ENCODE data around the gene ACSBG1. TPM values are rescaled to one million over a fixed set of nuclear protein-coding genes. Genes with fewer than 3 reads are reported as not detected.

ACSBG1 gene
- total and polyA plus RNA-seq, 5 experiments from 2014 or later, result 0.05 to 0.11 TPM; not detected in 3

DNA sequence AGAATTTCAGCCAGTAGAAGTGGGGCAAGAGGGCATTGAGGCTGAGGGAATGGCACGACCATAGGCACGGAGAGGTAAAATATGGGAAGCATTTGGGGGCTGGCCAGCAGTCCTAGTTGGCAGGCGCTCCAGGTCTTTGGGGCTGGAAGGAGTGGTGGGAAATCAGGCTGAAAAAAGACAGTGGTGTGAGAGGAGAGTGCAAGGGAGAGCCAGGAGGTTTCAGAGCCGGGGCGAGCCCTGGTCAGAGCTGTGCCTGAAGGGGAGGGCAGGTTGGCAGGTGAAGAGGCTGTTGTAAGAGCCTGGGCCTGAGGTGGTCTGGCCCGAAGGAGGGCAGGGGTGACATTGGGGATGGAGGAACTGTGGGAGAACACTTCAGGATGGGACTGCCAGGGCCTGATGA lies 86.8 kb downstream of the ACSBG1 start:
- no peak for DNase-seq
- Mint-ChIP-seq H3K27ac (peak overlapping the region in 8 of 10 donors; percentile 15 to 80 (median 53)), H3K36me3 (no peaks in the 10 kb centered on the region), H3K4me3 (peak overlapping the region in 9 of 10 donors; percentile 23 to 89 (median 65)), H3K4me1 (peaks cover 20 to 41% (median 33%) of the 10 kb centered on the region in 4 donors), H3K27me3 (no peaks in the 10 kb centered on the region), H3K9me3 (no peaks in the 10 kb centered on the region)
- POLR2A ChIA-PET, result interaction anchor here (0.6 to 4.8 kb wide), 3 partner anchors 16 to 1284 kb away, joined by 3 to 29 read pairs (median 3); partner anchors contain the start of gene CIB2
- ATAC-seq, result no peak

DNA sequence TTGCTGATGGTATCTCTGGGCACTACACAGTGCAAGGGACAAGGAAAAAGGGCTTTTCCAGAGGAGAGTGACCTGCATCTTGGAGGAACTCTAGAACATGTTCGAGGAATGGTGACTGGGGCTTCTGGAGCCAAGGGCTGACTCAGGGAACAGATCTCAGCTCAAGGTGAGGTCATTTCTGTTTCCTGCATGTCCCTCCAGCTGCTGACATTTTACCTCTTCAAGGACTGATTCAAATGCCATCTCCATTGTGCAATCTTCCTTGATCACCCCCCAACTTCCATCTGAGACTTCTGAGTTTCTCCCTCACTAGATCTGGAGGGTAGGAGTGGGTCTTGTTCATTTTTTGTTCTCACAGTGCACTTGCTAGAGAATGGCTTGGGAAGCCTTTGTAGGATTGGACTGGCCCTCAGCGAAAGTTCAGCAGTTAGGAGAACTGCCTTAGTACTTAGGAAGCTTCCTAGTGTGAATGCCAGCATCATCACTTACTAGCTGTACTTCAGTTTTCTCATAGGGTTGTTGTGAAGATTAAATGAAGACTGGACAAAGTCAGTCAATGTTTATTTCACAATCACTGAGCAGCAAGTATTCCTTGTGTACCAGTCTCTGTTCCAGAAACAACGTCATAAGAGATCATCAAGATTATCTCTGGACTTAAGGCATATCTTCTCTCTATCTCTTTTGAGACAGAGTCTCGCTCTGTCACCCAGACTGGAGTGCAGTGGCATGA lies 87.8 kb downstream of the ACSBG1 start:
- POLR2A ChIA-PET, result interaction anchor here (0.6 to 4.8 kb wide), 2 partner anchors 15 to 390 kb away, joined by 3 to 29 read pairs; partner anchors contain the start of gene CIB2
- Mint-ChIP-seq H3K9me3 (no peaks in the 10 kb centered on the region), H3K27ac (peak overlapping the region in 1 of 10 donors; percentile 34), H3K36me3 (no peaks in the 10 kb centered on the region), H3K4me3 (no peak overlapping the region), H3K27me3 (no peaks in the 10 kb centered on the region), H3K4me1 (peaks cover 22 to 36% (median 31%) of the 10 kb centered on the region in 4 donors)
- ATAC-seq (no peak), DNase-seq (no peak)

DNA sequence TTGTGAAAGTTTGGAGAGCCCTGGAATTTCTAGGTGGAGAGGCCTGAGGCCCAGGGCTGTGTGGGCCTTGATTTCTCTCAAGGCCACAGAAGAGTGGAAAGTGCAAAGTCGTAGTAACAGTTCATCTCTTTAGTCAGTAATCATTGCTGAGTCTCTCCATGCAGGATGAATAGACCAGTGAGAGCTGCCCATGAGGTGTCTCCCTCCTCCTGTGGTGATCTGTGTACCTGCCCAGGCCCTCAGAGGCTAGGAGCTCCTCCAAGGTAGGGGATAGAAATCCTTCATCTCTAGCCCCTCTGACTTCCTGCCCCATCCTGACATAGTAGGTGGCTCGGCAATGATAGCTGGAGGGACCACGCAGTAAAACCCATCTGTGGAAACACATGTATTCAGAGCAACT lies 92.0 kb downstream of the ACSBG1 start:
- H3K4me3 Mint-ChIP-seq, result no peak overlapping the region
- no peaks in the 10 kb centered on the region for H3K9me3 Mint-ChIP-seq
- ATAC-seq (no peak), DNase-seq (no peak)
- H3K36me3 Mint-ChIP-seq, result no peaks in the 10 kb centered on the region
- H3K4me1 Mint-ChIP-seq, result peaks cover 2 to 4% (median 3%) of the 10 kb centered on the region in 4 donors
- H3K27ac Mint-ChIP-seq, result no peak overlapping the region
- POLR2A ChIA-PET, result no interaction called here
- H3K27me3 Mint-ChIP-seq, result no peaks in the 10 kb centered on the region

DNA sequence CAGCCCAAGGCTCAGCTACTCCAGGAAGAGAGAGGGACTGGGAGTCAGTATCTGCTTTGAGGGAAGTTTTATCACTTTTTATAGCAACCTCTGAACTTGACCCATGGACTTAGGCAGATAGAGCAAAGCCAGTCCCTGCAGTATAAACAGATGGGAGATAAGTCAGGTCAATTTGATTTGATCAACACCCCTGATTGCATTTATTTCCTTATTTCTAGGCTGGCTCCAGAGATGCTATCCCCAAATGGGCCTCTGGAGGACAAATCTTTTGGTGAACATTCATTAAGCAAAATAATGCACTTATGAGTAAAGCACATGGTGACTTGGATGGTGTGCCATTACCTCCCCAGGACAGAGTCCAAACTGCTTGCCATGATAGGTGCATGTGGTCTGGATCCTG lies 94.1 kb downstream of the ACSBG1 start:
- Mint-ChIP-seq H3K9me3 (no peaks in the 10 kb centered on the region), H3K36me3 (no peaks in the 10 kb centered on the region), H3K27me3 (no peaks in the 10 kb centered on the region), H3K4me1 (peaks cover 0 to 2% (median under 1%) of the 10 kb centered on the region in 4 donors), H3K27ac (no peak overlapping the region), H3K4me3 (no peak overlapping the region)
- no peak for ATAC-seq
- POLR2A ChIA-PET, result interaction anchor here (1.2 kb wide), 1 partner anchor 9 kb away, joined by 4 read pairs; the partner anchor contains the start of gene CIB2
- DNase-seq, result no peak

DNA sequence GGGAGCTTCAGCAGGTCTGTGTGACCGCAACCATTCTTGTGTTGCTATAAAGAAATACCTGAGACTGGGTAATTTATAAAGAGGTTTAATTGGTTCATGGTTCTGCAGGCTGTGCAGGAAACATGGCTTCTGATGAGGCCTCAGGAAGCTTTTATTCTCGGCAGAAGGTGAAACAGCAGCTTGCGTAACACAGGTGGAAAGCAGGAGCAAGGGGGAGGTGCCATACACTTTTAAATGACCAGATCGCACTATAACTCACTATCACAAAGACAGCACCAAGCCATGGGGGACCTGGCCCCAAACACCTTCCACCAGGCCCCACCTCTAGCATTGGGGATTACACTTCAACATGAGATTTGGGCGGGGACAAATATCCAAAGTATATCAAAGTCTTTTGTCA lies 94.8 kb downstream of the ACSBG1 start:
- POLR2A ChIA-PET, result interaction anchor here (1.1 kb wide), 1 partner anchor 10 kb away, joined by 3 read pairs; the partner anchor contains the start of gene IDH3A
- Mint-ChIP-seq H3K27me3 (no peaks in the 10 kb centered on the region), H3K27ac (no peak overlapping the region), H3K4me1 (peaks cover 0 to 2% (median under 1%) of the 10 kb centered on the region in 4 donors), H3K9me3 (no peaks in the 10 kb centered on the region), H3K4me3 (no peak overlapping the region), H3K36me3 (no peaks in the 10 kb centered on the region)
- ATAC-seq, result no peak
- DNase-seq, result no peak

DNA sequence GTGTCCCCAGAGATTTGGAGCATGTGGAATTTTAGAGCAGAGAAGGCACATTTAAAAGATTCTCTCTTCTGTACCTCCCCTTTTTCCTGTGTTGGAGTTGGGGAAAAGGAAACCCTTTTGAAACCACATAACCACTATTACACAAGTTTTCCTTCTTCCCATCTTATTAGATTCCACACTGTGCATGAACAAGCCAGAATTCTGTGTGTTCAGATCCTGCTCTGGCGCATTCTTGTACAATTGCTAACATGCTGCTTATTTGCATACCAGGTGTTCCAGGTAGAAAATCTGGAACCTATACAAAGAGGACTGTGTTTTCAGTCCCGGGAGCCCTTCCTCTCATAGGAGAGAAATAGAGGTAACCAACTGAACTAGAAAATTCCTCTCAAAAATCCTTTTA lies 100.6 kb downstream of the ACSBG1 start:
- peaks cover 14 to 38% (median 32%) of the 10 kb centered on the region in 4 donors for H3K4me1 Mint-ChIP-seq
- H3K4me3 Mint-ChIP-seq, result no peak overlapping the region
- ATAC-seq (no peak), DNase-seq (no peak)
- no peaks in the 10 kb centered on the region for H3K9me3 Mint-ChIP-seq
- peak overlapping the region in 3 of 10 donors; percentile 55 to 83 (median 58) for H3K27ac Mint-ChIP-seq
- no peaks in the 10 kb centered on the region for H3K27me3 Mint-ChIP-seq
- POLR2A ChIA-PET, result no interaction called here
- no peaks in the 10 kb centered on the region for H3K36me3 Mint-ChIP-seq

DNA sequence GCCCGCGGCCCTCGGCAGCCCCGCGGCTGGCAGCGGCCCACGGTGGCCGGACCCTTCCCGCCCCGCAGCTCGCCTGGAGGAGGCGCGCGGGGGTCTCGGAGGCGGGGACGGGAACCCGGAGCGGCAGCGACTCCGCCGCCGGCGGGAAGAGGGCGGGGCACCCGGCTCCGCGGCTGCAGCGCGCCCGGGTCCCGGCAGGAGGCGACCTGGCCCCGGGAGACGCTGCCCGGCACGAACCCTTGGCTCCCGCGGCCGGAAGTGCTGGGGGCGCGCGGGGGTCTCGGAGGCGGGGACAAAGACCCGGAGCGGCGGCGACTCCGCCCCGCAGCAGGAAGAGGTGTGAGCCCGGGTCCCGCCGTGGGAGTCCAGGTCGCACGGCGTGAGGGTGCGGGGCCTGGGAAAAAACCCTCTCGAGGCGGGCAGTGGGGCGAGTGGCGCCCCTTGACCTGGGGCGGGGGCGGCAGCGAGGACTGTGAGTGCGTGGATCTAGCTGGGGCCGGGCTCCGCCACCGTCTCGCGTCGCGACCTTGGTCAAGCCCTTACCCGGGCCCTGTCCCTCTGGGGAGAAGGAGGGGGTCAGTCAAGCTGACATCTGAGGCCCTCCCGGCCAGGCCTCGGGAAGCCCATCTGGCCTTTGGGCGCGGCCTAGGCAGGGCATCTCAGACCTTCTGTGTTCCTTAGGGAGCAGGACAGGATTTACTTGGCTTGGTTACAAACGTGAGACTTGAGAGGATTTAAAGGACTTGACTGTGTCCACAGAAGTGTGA lies 102.9 kb downstream of the ACSBG1 start, which contains the start of gene CIB2:
Gene CIB2, minus strand, starts transcription at position 151 of the 767 bp plus-strand sequence. CDS start 230 bp downstream, outside the sequence.
- no peaks in the 10 kb centered on the region for H3K9me3 Mint-ChIP-seq
- H3K27ac Mint-ChIP-seq, result peak within 1 kb of the TSS; percentile 83 to 96 (median 94)
- POLR2A ChIA-PET, result interaction anchor here (0.5 to 2.5 kb wide), 8 partner anchors 9 to 291 kb away, joined by 3 to 29 read pairs (median 4); partner anchors contain the start of genes DNAJA4, IDH3A, SKIC8 and TBC1D2B
- peak within 1 kb of the TSS; percentile 77 to 89 (median 84) for H3K4me3 Mint-ChIP-seq
- peak; percentile 79 to 81 for ATAC-seq
- H3K36me3 Mint-ChIP-seq, result no peaks in the 10 kb centered on the region
- peak; percentile 68 to 87 (median 80) for DNase-seq
- peaks cover 16 to 47% (median 33%) of the 10 kb centered on the region in 4 donors for H3K4me1 Mint-ChIP-seq
- H3K27me3 Mint-ChIP-seq, result no peaks in the 10 kb centered on the region

DNA sequence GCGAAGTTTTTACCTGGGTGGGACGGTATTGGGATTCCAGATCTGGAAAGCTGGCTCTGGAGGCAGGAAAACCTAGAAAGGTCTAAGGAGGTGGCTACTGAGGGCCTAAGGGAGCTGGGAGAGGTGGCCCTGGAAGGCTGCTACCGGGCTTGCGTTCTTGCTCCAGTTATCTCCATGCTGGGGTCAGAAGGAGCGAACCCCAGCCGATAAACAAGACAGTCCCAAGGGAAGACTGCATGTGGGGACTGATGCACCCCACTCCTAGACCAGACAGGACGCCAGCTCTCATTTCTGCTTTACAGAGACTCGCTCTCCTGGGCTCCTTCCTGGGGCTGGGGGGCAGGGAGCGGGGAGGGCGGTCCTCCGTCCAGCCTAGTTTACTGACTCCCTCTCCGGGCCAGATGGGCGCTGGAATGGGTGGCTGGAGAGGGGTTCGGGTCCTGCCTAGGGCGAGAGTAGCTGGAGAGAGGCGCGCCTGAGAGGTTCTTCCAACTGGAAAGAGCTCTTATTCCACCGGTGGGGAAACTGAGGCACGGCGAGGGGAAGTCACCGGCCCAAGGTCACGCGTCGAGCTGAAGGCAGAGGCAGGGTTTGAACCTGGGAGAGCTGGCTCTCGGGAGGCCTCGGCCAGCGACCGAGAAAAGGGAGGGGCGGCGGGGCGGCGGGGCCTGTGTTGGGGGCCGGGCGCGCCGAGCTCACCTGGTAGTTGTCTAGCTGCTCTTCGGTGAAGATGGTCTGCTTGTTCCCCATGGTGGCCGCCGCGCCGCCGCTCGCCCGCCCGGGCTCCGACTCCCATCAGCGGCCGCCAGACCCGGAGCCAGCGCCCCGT lies 103.7 kb downstream of the ACSBG1 start:
- POLR2A ChIA-PET, result interaction anchor here (0.5 to 2.5 kb wide), 7 partner anchors 10 to 291 kb away, joined by 3 to 29 read pairs (median 4); partner anchors contain the start of genes DNAJA4, IDH3A, SKIC8 and TBC1D2B
- peak; percentile 69 to 71 for ATAC-seq
- H3K4me3 Mint-ChIP-seq, result peak overlapping the region; percentile 70 to 89 (median 80)
- peaks cover 16 to 47% (median 32%) of the 10 kb centered on the region in 4 donors for H3K4me1 Mint-ChIP-seq
- peak overlapping the region; percentile 81 to 96 (median 94) for H3K27ac Mint-ChIP-seq
- H3K9me3 Mint-ChIP-seq, result no peaks in the 10 kb centered on the region
- no peaks in the 10 kb centered on the region for H3K36me3 Mint-ChIP-seq
- peak in 2 of 10 donors; percentile 17 to 33 for DNase-seq
- no peaks in the 10 kb centered on the region for H3K27me3 Mint-ChIP-seq

DNA sequence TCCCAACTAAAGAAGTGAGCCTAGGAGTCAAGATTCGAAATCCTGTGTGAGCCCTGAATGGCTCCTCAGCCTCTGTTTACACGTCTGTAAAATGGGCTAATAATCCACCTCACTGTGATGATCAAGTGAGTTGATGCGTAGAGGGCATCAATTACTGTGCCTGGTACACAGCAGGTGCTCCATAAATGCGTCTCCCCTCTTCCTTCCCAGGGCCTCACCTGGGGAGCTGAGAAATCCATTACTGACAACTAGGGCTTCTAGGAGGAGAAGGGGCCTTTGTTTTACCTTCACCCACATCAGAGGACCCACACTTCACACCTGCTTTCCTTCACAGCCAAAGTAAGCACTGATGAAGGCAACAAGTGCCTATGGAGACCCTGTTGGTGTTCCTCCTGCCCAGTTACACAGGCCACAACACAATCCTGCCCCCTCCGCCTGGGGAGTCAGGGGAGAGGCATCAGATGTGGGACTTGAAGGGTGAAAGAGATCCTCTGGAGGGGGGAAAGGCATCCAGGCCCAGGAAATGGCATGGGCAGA lies 104.5 kb downstream of the ACSBG1 start:
- peak overlapping the region; percentile 81 to 96 (median 94) for H3K27ac Mint-ChIP-seq
- peak in 3 of 10 donors; percentile 25 to 39 (median 27) for DNase-seq
- POLR2A ChIA-PET, result interaction anchor here (1.4 to 2.5 kb wide), 3 partner anchors 17 to 170 kb away, joined by 3 to 29 read pairs (median 5); partner anchors contain the start of genes IDH3A and SKIC8
- ATAC-seq, result peak in 1 of 2 donors; percentile 33
- no peaks in the 10 kb centered on the region for H3K9me3 Mint-ChIP-seq
- H3K36me3 Mint-ChIP-seq, result no peaks in the 10 kb centered on the region
- peak overlapping the region; percentile 70 to 89 (median 80) for H3K4me3 Mint-ChIP-seq
- H3K4me1 Mint-ChIP-seq, result peaks cover 16 to 47% (median 32%) of the 10 kb centered on the region in 4 donors
- no peaks in the 10 kb centered on the region for H3K27me3 Mint-ChIP-seq

DNA sequence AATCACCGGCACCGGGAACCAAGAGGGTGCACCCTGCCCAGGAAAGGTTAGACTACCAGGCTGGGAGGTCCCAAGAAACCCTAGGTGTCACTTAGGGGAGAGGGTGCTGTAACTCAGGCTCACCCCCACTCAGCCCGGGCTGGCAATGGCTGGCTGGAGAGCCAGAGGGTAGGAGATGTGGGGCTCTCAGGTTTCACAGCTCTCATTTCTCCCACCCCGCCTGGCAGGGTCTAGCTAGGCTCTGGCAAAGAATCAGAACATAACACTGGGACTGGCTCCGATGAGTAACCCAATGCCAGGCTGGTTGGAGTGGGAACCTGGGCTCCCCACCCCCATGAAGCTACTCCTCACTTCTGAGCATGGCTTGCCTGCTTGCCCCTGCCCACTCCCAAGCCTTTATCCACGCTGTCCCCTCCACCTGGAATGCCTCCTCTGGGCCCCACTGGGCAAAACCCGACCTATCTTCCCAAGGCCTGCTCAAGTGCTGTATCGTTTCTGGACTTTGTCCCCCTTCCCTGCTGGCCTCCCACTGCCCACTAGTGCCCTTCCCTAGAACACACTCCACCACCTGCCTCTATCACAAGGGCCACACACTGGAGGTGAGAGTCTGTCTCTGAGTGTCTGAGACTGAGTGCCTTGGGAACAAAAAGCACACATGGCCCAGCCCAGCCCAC lies 105.2 kb downstream of the ACSBG1 start:
- Mint-ChIP-seq H3K4me1 (peaks cover 16 to 47% (median 32%) of the 10 kb centered on the region in 4 donors), H3K4me3 (peak overlapping the region in 1 of 10 donors; percentile 81), H3K27ac (peak overlapping the region; percentile 81 to 96 (median 94)), H3K27me3 (no peaks in the 10 kb centered on the region), H3K36me3 (no peaks in the 10 kb centered on the region), H3K9me3 (no peaks in the 10 kb centered on the region)
- peak in 2 of 10 donors; percentile 13 to 33 for DNase-seq
- peak; percentile 13 to 31 for ATAC-seq
- POLR2A ChIA-PET, result interaction anchor here (1.5 kb wide), 1 partner anchor 17 kb away, joined by 3 read pairs; no protein-coding TSS in a partner anchor

DNA sequence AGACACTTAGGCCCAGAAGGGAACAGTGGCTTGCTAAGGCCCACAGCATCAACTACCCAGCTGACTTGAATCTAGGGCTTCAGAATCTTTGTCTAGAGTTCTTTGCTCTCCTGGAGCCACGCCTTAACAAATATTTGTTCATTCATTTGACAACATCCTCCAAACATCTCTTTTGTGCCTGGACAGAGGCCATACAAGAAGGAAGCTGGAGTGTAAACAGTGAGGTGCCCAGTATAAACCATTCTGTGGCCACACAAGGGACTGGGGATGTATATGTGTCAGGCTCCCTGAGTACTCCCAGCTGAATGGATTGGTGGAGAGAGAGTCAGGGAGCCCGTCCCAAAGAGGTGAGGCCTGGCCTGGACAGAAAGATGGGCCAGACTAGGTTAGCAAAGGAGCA lies 106.5 kb downstream of the ACSBG1 start:
- H3K9me3 Mint-ChIP-seq, result no peaks in the 10 kb centered on the region
- no peaks in the 10 kb centered on the region for H3K36me3 Mint-ChIP-seq
- peaks cover 16 to 38% (median 27%) of the 10 kb centered on the region in 4 donors for H3K4me1 Mint-ChIP-seq
- DNase-seq, result no peak
- no peaks in the 10 kb centered on the region for H3K27me3 Mint-ChIP-seq
- POLR2A ChIA-PET, result no interaction called here
- peak overlapping the region; percentile 58 to 95 (median 80) for H3K27ac Mint-ChIP-seq
- H3K4me3 Mint-ChIP-seq, result peak overlapping the region in 1 of 10 donors; percentile 21
- no peak for ATAC-seq

All from naive thymus-derived CD8-positive, alpha-beta T cell (primary cell).